EL (cell line): ENCODE results near the gene TBL1Y.

Source experiments
- DNase-seq: peaks from one replicate; pipeline ENCODE4 v3.0.0-alpha.2; 2016

TBL1Y gene

DNA sequence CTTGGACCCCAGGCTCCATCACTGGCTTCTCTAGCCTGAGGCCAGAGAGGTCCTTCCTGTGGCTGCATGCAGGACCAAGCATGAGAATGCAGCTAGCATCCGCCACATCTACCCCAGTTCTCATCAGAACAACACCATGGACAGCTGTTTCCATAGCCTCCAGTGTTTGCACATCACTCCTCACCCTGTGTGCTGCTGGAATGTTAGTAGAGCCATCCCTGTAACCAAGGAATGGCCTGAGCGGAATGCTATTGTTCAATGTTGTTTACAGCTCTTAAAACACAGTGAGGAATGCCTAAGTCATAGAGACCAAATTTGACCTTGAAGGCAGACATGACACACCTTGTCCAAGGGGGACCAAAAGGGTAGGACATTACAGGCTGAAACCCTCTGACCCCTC, 183.9 kb downstream of the TBL1Y start:
- no peak for DNase-seq

GRCh38 chrY:7097021-7097420, 186.5 kb downstream of the TBL1Y start:
- no peak for DNase-seq

- DNase-seq = no peak
These were observed 189.2 kb downstream of the TBL1Y start for GRCh38 chrY:7099742-7100141.

DNA sequence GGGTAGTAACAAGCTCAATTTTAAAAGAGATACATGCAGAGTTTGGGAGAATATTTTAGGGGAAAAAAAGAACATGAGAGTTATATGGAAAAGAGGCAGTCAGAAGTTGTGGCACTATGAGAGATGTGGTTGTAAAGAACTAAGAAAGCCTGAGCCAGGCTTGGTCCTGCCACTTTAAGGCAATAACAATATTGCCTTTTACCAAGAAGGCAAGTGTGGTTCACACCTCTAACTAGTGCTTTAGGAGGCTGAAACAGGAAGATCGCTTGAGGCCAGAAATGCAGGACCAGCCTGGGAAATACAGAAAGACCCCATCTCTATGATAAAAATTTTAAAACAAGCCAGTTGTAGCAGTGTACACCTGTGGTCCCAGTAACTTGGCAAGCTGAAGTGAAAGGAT, 192.2 kb downstream of the TBL1Y start:
- DNase-seq = no peak

DNA sequence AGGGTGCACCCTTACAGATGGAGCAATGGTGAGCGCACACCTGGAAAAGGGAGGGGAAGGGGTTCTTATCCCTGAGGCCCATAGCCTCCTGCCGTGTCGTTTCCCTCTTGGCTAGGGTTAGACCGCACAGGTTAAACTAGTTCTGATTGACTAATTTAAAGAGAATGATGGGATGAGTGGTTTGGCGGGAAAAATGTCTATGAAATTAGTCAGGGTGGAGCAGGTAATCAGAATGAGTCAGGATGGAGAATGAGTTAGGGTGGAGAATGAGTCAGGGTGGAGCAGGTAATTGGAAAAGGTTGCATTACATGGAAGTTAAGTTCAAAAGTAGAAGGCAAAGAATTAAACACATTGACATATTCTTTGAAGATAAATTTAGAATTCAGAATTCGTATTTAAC, 196.7 kb downstream of the TBL1Y start:
- DNase-seq = no peak

- DNase-seq = no peak
These were observed 199.6 kb downstream of the TBL1Y start for GRCh38 chrY:7110086-7110485.

DNA sequence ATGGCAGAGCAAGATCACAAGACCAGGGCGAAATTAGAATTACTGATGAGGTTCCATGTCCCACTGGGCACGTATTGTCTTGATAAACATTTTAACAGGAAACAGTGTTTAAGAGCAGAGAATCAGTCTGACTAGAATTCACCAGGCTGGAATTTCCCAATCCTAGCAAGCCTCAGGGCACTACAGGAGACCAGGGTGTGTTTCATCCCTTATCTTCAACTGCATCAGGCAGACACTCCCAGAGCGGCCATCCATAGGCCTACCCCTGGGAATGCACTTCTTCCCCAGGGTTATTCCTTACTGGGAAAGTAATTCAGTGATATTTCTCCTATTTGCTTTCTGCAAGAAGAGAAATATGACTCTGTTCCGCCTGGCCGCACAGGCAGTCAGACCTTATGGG, 205.4 kb downstream of the TBL1Y start:
- no peak for DNase-seq

- DNase-seq = no peak
These were observed 211.7 kb downstream of the TBL1Y start for GRCh38 chrY:7122202-7122601.

DNA sequence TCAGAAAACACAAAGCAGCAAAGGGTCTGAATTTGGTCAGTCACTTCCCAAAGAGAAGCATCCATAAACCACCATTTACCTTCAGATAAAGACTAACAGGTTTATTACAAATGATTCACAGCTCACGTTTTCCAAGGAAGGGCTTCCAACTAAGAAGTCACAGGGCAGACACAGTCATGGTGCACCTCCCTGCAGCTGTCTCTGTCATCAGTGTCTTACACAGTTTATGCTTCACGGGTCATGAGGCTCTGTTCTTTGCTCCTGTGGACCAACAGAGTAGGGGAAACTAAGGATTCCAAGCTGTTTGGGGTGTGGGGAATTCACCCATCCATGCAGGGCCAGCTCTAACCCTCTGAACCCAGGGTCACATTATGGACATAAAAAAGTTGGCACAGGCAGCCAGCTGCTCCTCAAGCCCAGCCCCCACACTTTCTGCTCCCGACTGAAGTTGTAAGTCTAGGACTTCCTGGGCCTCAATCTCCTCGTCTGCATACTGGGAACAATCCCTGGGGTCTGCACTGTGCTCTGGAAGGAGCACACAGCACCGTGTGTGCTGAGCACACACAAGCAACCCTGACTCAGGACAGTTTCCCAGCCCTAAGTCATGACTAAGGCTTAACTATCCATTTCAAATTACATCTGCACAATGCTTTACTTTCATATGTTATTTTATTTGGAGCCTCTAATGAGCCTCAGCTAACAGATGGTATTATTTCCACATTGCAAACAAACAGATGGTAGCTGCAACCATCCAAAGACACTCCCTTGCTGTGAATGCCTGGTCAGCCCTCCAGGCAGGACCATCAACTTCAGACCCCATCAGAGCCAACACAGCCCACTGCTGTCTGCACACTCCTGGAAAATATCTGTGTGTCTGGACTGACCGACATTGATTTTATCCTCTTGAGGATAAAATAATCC, 214.9 kb downstream of the TBL1Y start:
- no peak for DNase-seq

DNA sequence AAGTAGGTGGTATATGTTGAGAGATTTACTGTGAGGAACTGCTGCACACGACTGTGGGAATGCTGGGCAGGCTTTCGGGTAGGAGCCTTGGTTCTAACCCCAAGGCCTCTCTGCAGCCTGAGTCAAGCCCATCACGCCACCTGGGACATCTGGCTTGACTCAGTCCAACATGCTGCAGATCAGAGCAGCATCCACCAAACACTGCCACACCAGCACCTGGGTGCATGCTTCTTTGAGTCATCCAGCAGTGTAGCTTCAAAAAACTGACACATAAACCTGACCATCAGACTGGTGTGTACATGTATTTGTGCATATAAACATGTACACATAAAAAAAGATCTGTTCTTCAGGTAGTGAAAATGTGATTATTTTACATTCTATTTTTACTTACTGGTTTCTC, 217.7 kb downstream of the TBL1Y start:
- no peak for DNase-seq
